HG02759 (cell line): ENCODE results near the gene ZNF587B.
"Not testable (repeated sequence)": the region's sequence is repeated elsewhere in the genome, so short reads cannot be mapped to it uniquely, and the experiment has no call there.

Experiments used
- ATAC-seq: cut with Tn5 transposase; IDR thresholded peaks from one replicate; pipeline ENCODE4 v1.9.1; 2021; ENCODE audit warnings: mild to moderate bottlenecking, moderate library complexity; ENCODE audit not compliant: unreplicated experiment

The ZNF587B gene

GRCh38 chr19:57869655-57870054 is 39.6 kb downstream of the ZNF587B start:
- not testable (repeated sequence) for ATAC-seq

GRCh38 chr19:57870225-57870624 is 40.1 kb downstream of the ZNF587B start:
- ATAC-seq = no peak

- no peak for ATAC-seq
Observed at GRCh38 chr19:57872450-57872849, 42.4 kb downstream of the ZNF587B start.

- not testable (repeated sequence) for ATAC-seq
Observed at GRCh38 chr19:57873883-57874799, 44.0 kb downstream of the ZNF587B start.

- ATAC-seq = no peak
Observed at GRCh38 chr19:57886046-57886445, 55.9 kb downstream of the ZNF587B start.

- ATAC-seq = no peak
Observed at GRCh38 chr19:57887195-57887941, 57.3 kb downstream of the ZNF587B start.

GRCh38 chr19:57888107-57888559 is 58.0 kb downstream of the ZNF587B start:
- no peak for ATAC-seq

GRCh38 chr19:57888560-57889231 is 58.6 kb downstream of the ZNF587B start, which contains the start of gene ZNF814:
ZNF814 (minus strand) TSS chr19:57889037; CDS start chr19:57888802, 235 bp downstream.
- ATAC-seq = peak; percentile 90

GRCh38 chr19:57890706-57891105 is 60.6 kb downstream of the ZNF587B start:
- not testable (repeated sequence) for ATAC-seq
